GM19023 (cell line): ENCODE data around the gene COX4I1.
A peak's percentile ranks its signal among the peaks of the same experiment; 100 is the strongest.
"Not testable (repeated sequence)": the region's sequence is repeated elsewhere in the genome, so short reads cannot be mapped to it uniquely, and the experiment has no call there.

ENCODE experiments used
- ATAC-seq: cut with Tn5 transposase; IDR thresholded peaks from one replicate; pipeline ENCODE4 v1.9.1; 2021; ENCODE audit warnings: mild to moderate bottlenecking, moderate library complexity; ENCODE audit not compliant: unreplicated experiment

Gene COX4I1

GRCh38 chr16:85798283-85798776 is 1.2 kb upstream of the COX4I1 start:
- ATAC-seq = no peak

GRCh38 chr16:85798901-85799496 is 496 bp upstream of the COX4I1 start:
- peak; percentile 30 for ATAC-seq

- ATAC-seq = peak; percentile 11
Measured at GRCh38 chr16:85800321-85800669, 800 bp downstream of the COX4I1 start.

- no peak for ATAC-seq
Measured at GRCh38 chr16:85803570-85803969, 4.1 kb downstream of the COX4I1 start.

- ATAC-seq = no peak
Measured at GRCh38 chr16:85805442-85806045, 6.0 kb downstream of the COX4I1 start.

GRCh38 chr16:85806539-85806938 is 7.0 kb downstream of the COX4I1 start:
- ATAC-seq = no peak

GRCh38 chr16:85807340-85807739 is 7.8 kb downstream of the COX4I1 start:
- not testable (repeated sequence) for ATAC-seq

- not testable (repeated sequence) for ATAC-seq
Measured at GRCh38 chr16:85808104-85808503, 8.6 kb downstream of the COX4I1 start.

GRCh38 chr16:85808926-85809325 is 9.4 kb downstream of the COX4I1 start:
- ATAC-seq = no peak

GRCh38 chr16:85809645-85810044 is 10.2 kb downstream of the COX4I1 start:
- ATAC-seq = no peak

GRCh38 chr16:85810097-85810741 is 10.7 kb downstream of the COX4I1 start:
- ATAC-seq = no peak

- ATAC-seq = no peak
Measured at GRCh38 chr16:85810742-85811115, 11.2 kb downstream of the COX4I1 start.

GRCh38 chr16:85812031-85812807 is 12.7 kb downstream of the COX4I1 start:
- no peak for ATAC-seq

- ATAC-seq = no peak
Measured at GRCh38 chr16:85812811-85813700, 13.6 kb downstream of the COX4I1 start.

- ATAC-seq = no peak
Measured at GRCh38 chr16:85816159-85816558, 16.7 kb downstream of the COX4I1 start.

GRCh38 chr16:85817195-85817594 is 17.7 kb downstream of the COX4I1 start:
- not testable (repeated sequence) for ATAC-seq

GRCh38 chr16:85819245-85819644 is 19.8 kb downstream of the COX4I1 start:
- ATAC-seq = no peak

- ATAC-seq = no peak
Measured at GRCh38 chr16:85819771-85820170, 20.3 kb downstream of the COX4I1 start.

GRCh38 chr16:85820604-85821372 is 21.3 kb downstream of the COX4I1 start:
- ATAC-seq = no peak
